ENCODE results near the gene EPO. TPM values are rescaled to one million over a fixed set of nuclear protein-coding genes. Genes with fewer than 3 reads are reported as not detected.

Gene EPO
- total and polyA plus RNA-seq, 2 donors (not counting 1 experiment from before 2014, with no cell fraction given), result 0.10 TPM; not detected in 1

- peak overlapping the region; percentile 89 for H3K4me3 Mint-ChIP-seq
- no peaks in the 10 kb centered on the region for H3K27me3 Mint-ChIP-seq
- WGBS (ENCODE audit: insufficient coverage), result 79% methylated on average over 4 of the region's 6 CpGs
- intact Hi-C loops (cut with micrococcal nuclease), result loop anchor here (5.0 kb wide), 2 partner anchors 60 to 160 kb away; partner anchors contain the start of gene SLC12A9
- peak overlapping the region; percentile 74 for H3K9ac ChIP-seq (ENCODE audit: low read length)
- peak overlapping the region in 1 of 2 donors; percentile 66 for H3K27ac ChIP-seq (ENCODE audit: low read length in 2 of 2)
- peak overlapping the region; percentile 92 for H3K27ac Mint-ChIP-seq
- peaks cover 0 to 26% of the 10 kb centered on the region in 2 experiments for H3K36me3 ChIP-seq (replicated peaks in 1 of 2; ENCODE audit: control extremely low read depth in 1 of 2, control insufficient read depth in 1 of 2, extremely low read depth in 1 of 2, insufficient read depth in 2 of 2, low read length in 1 of 2)
- peaks cover 60% of the 10 kb centered on the region for H4K20me1 ChIP-seq (ENCODE audit: control insufficient read depth, insufficient read depth, low read length, poor library complexity, severe bottlenecking)
- peaks cover 51% of the 10 kb centered on the region for H3K4me1 Mint-ChIP-seq
- ChIA-PET CTCF (interaction anchor here (0.7 to 9.8 kb wide), 23 partner anchors 9 to 398 kb away, joined by 3 to 85 read pairs (median 6); partner anchors contain the start of genes FBXO24, LRCH4, MOSPD3 and POP7), POLR2A (interaction anchor here (0.6 to 4.8 kb wide), 5 partner anchors 13 to 94 kb away, joined by 4 to 29 read pairs (median 6); partner anchors contain the start of gene POP7)
- peak overlapping the region; percentile 98 for H3K4me2 ChIP-seq (replicated peaks; ENCODE audit: low read depth, low read length, poor library complexity, severe bottlenecking)
- no peaks in the 10 kb centered on the region for H3K9me3 Mint-ChIP-seq (ENCODE audit: insufficient read depth)
- DNase-seq, result peak; percentile 34
- ATAC-seq (ENCODE audit: low read depth), result no peak
- peaks cover 52 to 55% of the 10 kb centered on the region in 2 donors for H3K4me1 ChIP-seq (ENCODE audit: control insufficient read depth in 2 of 2, insufficient read depth in 2 of 2, low read length in 2 of 2)
- peak overlapping the region in 4 of 5 experiments; percentile 58 to 79 (median 68) for H3K4me3 ChIP-seq (ENCODE audit: control extremely low read depth in 1 of 5, extremely low read depth in 1 of 5, insufficient read depth in 1 of 5, low read depth in 2 of 5, low read length in 4 of 5)
- no peaks in the 10 kb centered on the region for H3K27me3 ChIP-seq (replicated peaks in 1 of 4; ENCODE audit: control extremely low read depth in 1 of 4, control insufficient read depth in 3 of 4, insufficient read depth in 4 of 4, low read length in 3 of 4)
- no peaks in the 10 kb centered on the region for H3K9me3 ChIP-seq (ENCODE audit: control extremely low read depth in 1 of 3, control insufficient read depth in 2 of 3, insufficient read depth in 1 of 3, low read length in 2 of 3)
- no peak for TF ChIP-seq EZH2 (IDR thresholded peaks at IDR 0.05; ENCODE audit: borderline replicate concordance, insufficient read depth, low read depth, low read length, poor library complexity, severe bottlenecking)
- no peak overlapping the region for H2AFZ ChIP-seq (ENCODE audit: insufficient read depth, low read depth, low read length, poor library complexity, severe bottlenecking)
- peaks cover 59% of the 10 kb centered on the region for H3K79me2 ChIP-seq (ENCODE audit: control insufficient read depth, insufficient read depth, low read length)
Measured at GRCh38 chr7:100692578-100692961, 27.7 kb upstream of the EPO start.

- Histone ChIP-seq H3K36me3 (replicated peaks in 1 of 2; ENCODE audit: control extremely low read depth in 1 of 2, control insufficient read depth in 1 of 2, extremely low read depth in 1 of 2, insufficient read depth in 2 of 2, low read length in 1 of 2) (peaks cover 0 to 17% of the 10 kb centered on the region in 2 experiments), H3K4me3 (ENCODE audit: control extremely low read depth in 1 of 5, extremely low read depth in 1 of 5, insufficient read depth in 1 of 5, low read depth in 2 of 5, low read length in 4 of 5) (peak overlapping the region; percentile 53 to 79 (median 68)), H3K4me1 (ENCODE audit: control insufficient read depth in 2 of 2, insufficient read depth in 2 of 2, low read length in 2 of 2) (peaks cover 52 to 55% of the 10 kb centered on the region in 2 donors), H3K27me3 (replicated peaks in 1 of 4; ENCODE audit: control extremely low read depth in 1 of 4, control insufficient read depth in 3 of 4, insufficient read depth in 4 of 4, low read length in 3 of 4) (no peaks in the 10 kb centered on the region), H4K20me1 (ENCODE audit: control insufficient read depth, insufficient read depth, low read length, poor library complexity, severe bottlenecking) (peaks cover 50% of the 10 kb centered on the region), H3K27ac (ENCODE audit: low read length in 2 of 2) (peak overlapping the region in 1 of 2 donors; percentile 66), H3K79me2 (ENCODE audit: control insufficient read depth, insufficient read depth, low read length) (peaks cover 50% of the 10 kb centered on the region), H3K4me2 (replicated peaks; ENCODE audit: low read depth, low read length, poor library complexity, severe bottlenecking) (peak overlapping the region; percentile 98), H3K9me3 (ENCODE audit: control extremely low read depth in 1 of 3, control insufficient read depth in 2 of 3, insufficient read depth in 1 of 3, low read length in 2 of 3) (no peaks in the 10 kb centered on the region), H3K9ac (ENCODE audit: low read length) (peak overlapping the region; percentile 74), H2AFZ (ENCODE audit: insufficient read depth, low read depth, low read length, poor library complexity, severe bottlenecking) (peak overlapping the region; percentile 58)
- H3K4me3 Mint-ChIP-seq, result peak overlapping the region; percentile 89
- peak overlapping the region; percentile 92 for H3K27ac Mint-ChIP-seq
- no peaks in the 10 kb centered on the region for H3K9me3 Mint-ChIP-seq (ENCODE audit: insufficient read depth)
- intact Hi-C loops (cut with micrococcal nuclease), result loop anchor here (1.0 to 5.0 kb wide), 4 partner anchors 12 to 159 kb away; partner anchors contain the start of genes MOSPD3 and SLC12A9
- ChIA-PET CTCF (interaction anchor here (0.7 to 9.8 kb wide), 23 partner anchors 10 to 219 kb away, joined by 3 to 85 read pairs (median 6); partner anchors contain the start of genes FBXO24, LRCH4, MOSPD3 and POP7), POLR2A (interaction anchor here (0.6 to 4.8 kb wide), 7 partner anchors 12 to 157 kb away, joined by 3 to 29 read pairs (median 5); partner anchors contain the start of genes FBXO24, LRCH4 and POP7)
- DNase-seq, result peak; percentile 41
- no peaks in the 10 kb centered on the region for H3K27me3 Mint-ChIP-seq
- under 1% methylated on average over 81 of the region's 81 CpGs for WGBS (ENCODE audit: insufficient coverage)
- ATAC-seq (ENCODE audit: low read depth), result peak; percentile 39
- no peak for TF ChIP-seq CTCF (IDR thresholded peaks at IDR 0.05)
- TF ChIP-seq EZH2 (IDR thresholded peaks at IDR 0.05; ENCODE audit: borderline replicate concordance, insufficient read depth, low read depth, low read length, poor library complexity, severe bottlenecking), result no peak
- H3K4me1 Mint-ChIP-seq, result peaks cover 51% of the 10 kb centered on the region
Measured at GRCh38 chr7:100693312-100694097, 26.8 kb upstream of the EPO start.
